ENCODE measurements around the gene TMEM18.
"Not testable (repeated sequence)": the region's sequence is repeated elsewhere in the genome, so short reads cannot be mapped to it uniquely, and the experiment has no call there.

The TMEM18 gene

DNA sequence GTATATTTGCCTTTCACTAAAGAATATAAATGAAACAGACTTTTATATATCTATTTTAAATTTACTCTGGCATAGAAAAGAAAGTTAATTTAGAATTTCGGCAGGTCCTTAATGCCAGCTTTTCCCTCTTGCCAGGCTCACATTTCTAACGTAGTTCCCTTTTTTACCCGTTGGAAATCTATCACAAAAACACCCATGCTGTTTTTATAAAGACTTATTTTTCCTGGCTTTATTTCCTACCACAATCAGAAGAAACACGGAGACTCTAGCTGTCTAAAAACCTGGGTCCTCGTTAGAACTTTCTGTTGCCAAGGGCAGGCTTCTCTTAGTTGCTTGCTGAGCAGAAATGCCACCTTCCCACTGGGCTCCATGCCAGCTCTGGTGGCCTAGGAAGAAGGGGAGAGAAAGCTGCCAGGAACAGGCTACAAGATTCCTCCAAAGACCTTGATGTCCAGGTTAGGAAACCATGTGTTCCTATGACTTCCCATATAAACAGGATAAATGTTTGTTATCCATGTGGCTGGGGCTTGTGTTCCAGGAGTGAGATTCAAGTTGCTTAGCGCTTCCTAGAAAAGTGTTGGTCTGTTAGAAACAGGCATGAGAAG, 17.8 kb upstream of the TMEM18 start:
- in situ Hi-C loops (cut with MboI; ENCODE audit: low sequenced_read_pairs): no loop called here

DNA sequence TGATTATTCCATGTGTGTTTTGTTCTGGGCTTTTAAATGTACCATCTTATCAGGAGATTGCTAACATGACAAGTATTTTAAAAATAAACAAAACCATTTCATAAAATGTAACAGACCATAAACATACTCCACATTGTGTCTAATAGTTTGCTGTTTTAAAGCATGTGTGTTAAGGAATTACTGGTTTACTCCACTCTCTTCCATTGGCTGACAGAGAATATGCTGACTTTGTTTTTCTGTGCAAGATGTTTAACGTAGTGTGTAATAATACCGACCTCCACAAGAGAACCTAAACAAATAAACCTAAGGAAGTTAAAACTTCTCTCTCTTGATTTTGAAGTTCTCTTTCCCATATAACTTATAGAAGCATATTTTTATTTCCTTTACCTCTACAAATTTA, 17.0 kb upstream of the TMEM18 start:
- in situ Hi-C loops (cut with MboI; ENCODE audit: low sequenced_read_pairs): no loop called here

DNA sequence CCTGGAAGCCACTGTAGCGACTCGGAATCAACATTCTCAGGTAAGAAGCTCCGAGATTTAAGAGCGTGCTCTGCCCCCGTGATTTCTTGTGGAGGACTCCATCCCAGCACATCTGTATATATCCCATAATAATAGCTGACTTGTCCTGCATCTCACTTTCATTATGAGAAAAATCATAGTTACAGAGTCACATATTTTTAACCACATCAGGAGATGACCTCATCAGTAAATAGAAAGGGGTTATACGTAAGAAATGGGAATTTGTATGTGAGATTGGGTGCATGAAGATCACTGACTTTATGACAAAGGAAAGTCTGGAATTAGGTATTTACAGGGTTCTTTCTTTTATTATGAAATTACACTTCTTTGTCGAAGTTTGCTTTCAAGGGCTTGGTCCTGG, 16.4 kb upstream of the TMEM18 start:
- in situ Hi-C loops (cut with MboI; ENCODE audit: low sequenced_read_pairs): no loop called here

DNA sequence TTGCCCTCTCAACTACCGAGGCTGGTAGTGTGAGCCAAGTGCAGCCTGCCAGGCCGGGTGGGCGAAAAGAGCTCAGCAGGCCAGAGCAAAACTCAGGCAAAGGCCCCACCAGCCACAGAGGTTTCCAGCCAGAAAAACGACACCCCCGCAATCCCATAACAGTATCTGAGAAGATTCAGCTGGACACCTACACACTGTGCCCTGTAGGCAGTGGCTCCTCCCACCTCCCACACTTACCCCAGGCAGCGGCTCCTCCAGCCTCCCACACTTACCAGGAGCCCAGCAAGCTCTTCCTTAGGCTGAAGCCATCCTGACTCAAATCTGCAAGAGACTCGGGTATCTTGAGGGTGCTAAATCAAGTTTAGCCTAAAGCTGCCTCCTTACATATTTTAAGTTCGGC, 15.6 kb upstream of the TMEM18 start:
- in situ Hi-C loops (cut with MboI; ENCODE audit: low sequenced_read_pairs): no loop called here

DNA sequence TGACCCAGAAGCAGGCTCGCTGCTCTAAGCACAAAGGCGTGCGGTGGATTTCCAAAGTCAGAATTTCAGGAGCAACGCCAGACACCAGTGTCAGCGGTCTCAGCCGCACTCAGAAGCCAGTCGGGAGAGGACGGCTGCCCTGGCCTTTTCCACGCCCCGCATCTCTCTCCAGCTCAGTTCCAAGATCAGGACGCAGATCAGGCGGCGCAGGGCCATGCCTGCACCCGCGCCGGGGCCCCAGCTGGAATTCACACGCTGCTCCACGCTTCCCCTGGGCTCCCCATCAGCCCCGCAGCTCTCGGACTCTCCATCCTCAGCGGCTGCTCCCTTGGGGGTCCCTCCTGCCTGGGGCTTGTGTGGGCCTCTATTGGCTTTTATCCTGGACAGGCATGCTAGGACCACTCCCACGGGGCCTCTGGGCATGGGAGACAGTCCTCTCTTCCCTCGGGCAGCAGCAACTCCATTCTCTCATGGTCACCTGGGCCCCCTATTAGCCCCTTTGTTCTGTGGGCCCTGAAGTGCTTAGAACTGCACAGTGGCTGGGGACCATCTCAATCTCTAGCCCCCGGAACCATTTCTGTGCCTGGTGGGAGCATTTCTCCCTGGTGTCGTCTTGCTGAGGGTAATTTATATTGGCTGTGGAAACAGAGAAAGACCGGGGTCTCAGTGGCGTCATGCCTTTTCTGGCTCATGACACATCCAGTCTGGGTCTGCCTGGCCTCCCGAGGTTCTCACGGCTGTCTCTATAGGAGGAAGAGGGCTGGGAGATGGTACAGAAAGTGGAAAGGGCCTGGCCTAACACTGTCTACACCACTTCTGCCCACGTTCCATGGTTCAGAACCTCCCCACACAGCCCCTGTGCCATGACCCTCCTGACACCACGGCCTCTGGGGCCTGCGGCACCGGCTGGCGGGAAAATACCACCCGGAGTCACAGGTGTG, 14.9 kb upstream of the TMEM18 start:
- in situ Hi-C loops (cut with MboI; ENCODE audit: low sequenced_read_pairs): no loop called here

DNA sequence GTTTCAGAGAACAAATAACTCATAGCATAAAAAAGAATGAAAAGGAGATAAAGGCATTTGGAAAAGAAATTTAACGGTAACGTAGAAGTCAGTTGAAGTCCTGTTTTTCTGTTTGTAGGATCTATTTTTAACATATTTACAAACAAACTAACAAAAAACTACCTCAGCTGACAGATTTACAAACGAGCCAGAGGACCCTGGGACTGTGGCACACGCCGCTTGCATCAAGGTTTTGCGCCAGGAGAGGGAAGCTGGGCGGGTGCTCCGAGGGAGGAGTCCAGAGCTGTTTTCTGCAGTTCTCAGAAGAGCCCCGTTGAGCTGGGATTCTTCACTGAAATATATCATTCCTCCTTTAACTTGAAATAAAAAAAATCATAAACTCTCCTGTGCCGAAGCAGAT, 13.6 kb upstream of the TMEM18 start:
- in situ Hi-C loops (cut with MboI; ENCODE audit: low sequenced_read_pairs): no loop called here

DNA sequence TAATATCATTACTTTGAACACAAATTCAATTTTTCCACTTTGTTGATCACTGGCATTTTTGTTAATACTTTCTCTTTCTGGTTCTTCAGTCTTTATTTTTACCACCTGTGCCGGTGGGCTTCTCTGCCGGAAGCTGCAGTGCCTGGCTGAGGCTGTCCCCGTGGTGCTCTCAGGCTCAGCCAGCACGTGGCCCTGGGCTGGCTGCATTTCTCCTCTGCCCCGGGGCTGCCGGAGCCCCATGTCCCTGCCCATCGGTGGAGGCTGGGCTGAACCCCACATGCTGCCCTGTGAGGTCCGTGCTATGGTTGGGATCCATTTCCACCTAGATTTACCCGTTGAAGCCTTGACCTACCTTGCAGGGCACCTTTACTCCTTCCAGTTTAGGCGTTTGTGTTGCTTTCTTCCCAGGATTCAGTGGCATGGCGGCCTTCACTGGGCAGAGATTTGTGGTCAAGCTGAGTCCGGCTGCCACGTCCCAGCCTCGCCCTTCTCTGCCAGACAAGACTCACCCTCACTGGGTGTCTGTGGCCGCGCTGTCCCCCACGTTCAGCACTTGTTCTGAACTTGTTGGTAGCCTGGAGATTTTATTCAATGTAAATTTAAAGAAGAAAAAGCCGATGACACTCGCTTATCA, 12.8 kb upstream of the TMEM18 start:
- in situ Hi-C loops (cut with MboI; ENCODE audit: low sequenced_read_pairs): no loop called here

DNA sequence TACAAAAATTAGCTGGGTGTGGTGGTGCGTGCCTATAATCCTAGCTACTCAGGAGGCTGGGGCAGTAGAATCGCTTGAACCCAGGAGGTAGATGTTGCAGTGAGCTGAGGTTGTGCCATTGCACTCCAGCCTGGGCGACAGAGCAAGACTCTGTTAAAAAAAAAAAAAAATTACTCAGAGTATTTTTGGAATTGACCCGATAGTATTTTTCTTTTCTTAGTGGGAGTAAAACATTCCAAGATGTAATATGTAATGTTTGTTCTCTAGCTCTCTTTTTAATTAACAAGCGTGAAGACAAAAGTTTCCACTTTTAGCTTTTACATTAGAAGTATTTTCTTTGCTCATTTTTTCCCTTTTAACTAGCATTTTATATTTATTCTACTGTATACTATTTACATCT, 12.0 kb upstream of the TMEM18 start:
- in situ Hi-C loops (cut with MboI; ENCODE audit: low sequenced_read_pairs): no loop called here

DNA sequence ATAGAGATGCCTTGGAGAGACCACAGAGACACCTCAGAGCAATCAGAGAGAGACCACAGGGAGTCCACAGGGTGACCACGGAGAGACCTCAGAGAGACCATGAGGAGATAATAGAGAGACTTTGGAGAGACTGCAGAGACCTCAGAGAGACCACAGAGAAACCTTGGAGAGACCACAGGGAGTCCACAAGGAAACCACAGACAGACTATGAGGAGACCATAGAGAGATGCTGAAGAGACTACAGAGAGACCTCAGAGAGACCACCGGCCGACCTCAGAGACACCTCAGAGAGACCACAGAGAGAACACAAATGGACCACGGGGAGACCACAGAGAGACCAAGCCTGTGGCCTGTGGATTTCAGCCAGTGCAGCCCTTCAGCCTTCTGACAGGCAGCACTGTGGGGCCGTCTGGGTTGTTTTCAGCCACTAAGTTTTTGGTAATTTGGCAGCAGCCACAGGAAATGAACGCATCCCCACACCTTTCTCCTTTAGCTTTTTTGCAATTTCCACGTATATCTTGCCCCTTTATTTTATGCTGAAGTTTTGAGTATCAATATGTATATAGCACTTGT, 11.4 kb upstream of the TMEM18 start:
- in situ Hi-C loops (cut with MboI; ENCODE audit: low sequenced_read_pairs): no loop called here

DNA sequence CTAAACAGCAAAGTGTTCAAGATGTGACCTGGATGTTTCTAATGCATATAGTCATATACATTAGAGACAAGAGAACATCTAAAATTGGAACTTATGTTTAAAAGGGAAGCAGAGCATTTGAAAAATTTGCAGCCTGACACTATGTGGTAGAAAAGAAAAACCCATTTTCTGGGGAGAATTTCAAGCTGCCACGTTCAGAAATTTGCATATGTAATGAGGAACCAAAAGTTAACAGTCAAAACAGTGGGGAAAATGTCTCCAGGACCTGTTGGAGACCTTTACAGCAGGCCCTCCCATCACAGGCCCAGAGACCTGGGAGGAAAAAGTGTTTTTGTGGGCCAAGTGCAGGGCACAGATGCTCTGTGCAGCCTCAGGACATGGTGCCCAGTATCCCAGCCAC, 8.2 kb upstream of the TMEM18 start:
- in situ Hi-C loops (cut with MboI; ENCODE audit: low sequenced_read_pairs): no loop called here

DNA sequence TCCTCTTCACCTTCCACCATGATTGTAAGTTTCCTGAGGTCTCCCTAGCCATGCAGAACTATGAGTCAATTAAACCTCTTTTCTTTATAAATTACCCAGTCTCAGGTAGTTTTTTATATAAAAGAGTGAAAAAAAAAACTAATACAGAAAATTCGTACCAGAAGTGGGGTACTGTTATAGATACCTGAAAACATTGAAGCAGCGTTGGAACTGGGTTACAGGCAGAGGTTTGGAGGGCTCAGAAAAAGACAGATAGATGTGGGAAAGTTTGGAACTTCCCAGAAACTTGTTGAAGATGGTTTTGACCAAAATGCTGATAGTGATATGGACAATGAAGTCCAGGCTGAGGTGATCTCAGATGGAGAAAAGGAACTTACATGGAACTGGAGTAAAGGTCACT, 7.7 kb upstream of the TMEM18 start:
- in situ Hi-C loops (cut with MboI; ENCODE audit: low sequenced_read_pairs): not testable (repeated sequence)

DNA sequence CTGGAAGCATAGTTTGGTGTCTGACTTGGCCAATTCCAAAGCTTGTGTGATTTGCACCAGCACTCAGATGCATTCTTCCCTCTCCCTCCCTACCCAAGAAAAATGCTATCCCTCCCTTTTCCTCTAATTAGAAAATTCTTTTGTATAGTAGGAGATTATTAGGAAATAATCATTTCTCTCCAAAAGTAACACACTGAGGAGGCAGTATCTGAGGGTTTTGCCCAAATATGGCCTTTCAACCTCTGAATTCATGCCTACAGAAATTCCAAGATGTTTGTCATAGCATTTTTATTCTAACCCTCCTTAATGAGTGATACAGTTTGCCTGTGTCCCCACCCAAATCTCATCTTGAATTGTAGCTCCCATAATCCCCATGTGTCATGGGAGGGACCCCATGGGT, 5.0 kb upstream of the TMEM18 start:
- in situ Hi-C loops (cut with MboI; ENCODE audit: low sequenced_read_pairs): no loop called here

DNA sequence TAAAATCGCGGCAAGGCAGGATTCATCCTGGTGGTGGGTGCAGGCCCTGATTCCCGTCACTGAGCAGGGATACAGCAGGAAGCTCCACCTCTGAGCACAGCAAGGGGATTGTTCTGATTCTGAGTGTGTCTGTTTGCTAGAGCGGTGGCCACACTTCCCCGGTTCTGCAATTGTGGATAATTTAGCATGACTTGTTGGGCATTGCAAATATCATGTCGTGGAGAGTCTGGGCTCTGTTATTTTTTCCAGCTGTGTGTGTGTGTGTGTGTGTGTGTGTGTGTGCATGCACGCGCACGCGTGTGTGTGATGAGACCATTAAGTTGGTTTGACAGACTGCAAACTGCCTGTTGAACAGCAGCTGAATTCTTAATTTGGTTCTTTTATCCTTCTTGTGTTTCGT, 4.1 kb upstream of the TMEM18 start:
- in situ Hi-C loops (cut with MboI; ENCODE audit: low sequenced_read_pairs): no loop called here

DNA sequence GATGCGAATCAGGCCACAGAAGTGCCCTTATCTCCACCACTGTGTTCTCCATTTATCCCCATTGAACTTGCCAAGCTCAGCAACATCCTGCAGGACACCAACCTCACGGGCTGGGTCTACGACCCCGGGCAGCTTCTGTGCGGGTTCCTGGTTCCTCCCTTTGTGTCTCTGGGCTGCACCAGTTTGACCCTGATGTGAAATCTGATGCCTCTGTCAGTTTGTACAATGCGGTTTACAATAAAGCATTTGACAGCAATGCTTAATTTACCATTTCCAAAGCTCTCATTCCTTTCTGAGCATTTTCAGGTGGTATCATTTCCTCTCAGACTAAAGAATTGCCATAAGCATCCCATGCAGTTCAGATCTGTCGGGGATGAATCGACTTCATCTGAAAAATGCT, 3.3 kb upstream of the TMEM18 start:
- in situ Hi-C loops (cut with MboI; ENCODE audit: low sequenced_read_pairs): no loop called here

DNA sequence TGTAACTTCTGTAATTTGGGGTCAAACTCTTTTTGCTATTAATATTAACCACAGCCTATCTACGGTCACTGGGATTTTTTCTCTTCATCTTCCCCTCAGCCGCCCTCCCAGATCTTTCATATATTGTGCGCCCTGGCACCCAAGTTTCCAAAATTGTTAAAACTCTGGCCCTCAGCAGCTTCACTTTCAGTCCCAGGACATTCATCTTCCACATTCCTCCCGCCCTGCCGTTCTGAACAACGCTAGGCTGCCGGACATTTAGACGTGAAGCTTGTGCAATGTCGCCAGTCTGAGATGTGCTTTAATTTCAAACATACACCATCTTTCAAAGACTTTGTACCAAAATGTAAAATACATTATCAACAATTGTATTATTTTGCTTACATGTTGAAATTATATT, 1.8 kb upstream of the TMEM18 start:
- in situ Hi-C loops (cut with MboI; ENCODE audit: low sequenced_read_pairs): no loop called here

DNA sequence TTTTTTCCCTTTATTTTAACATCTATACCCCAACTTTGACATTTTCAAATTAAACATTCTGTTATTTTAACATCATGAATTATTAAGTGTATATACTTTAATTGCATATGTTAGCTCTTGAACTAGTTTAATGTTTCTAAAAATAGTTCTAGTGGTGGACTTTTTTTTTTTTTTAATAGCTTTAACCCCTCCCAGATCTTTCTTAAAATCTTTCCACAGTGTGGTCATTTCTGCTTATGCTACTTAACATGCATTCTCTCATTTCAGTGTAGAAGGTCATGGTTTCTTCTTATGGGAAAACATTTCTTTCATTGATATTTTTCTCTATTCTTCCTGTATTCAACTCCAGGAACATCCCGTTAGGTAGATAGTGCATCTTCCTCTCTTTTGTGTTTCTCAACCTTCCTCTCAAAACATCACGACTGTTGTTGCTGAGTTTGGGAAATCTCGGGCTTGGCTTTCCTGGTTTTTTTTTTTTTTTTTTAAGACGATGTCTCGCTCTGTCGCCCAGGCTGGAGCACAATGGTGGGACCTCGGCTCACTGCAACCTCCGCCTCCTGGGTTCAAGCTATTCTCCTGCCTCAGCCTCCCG, 849 bp upstream of the TMEM18 start:
- in situ Hi-C loops (cut with MboI; ENCODE audit: low sequenced_read_pairs): no loop called here

DNA sequence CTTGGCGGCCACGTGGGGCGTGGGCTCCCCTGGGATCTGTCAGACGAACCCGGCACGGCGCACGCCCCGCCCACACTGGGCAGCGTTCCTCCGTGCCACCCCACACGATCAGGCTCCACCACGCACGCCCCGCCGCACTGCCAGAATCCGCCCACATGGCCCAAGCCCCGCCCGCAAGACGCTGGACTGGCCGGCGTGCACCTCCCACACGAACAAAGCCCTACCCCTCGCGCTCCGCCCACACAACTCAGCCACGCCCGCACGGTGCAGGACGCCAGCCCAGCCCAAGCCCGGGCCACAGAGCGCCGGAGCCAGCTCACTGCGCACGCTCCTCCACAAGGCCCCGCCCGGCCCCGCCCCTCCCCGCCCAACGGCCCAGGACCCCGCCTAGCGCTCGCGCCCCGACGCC, 555 bp downstream of the TMEM18 start:
- in situ Hi-C loops (cut with MboI; ENCODE audit: low sequenced_read_pairs): no loop called here

DNA sequence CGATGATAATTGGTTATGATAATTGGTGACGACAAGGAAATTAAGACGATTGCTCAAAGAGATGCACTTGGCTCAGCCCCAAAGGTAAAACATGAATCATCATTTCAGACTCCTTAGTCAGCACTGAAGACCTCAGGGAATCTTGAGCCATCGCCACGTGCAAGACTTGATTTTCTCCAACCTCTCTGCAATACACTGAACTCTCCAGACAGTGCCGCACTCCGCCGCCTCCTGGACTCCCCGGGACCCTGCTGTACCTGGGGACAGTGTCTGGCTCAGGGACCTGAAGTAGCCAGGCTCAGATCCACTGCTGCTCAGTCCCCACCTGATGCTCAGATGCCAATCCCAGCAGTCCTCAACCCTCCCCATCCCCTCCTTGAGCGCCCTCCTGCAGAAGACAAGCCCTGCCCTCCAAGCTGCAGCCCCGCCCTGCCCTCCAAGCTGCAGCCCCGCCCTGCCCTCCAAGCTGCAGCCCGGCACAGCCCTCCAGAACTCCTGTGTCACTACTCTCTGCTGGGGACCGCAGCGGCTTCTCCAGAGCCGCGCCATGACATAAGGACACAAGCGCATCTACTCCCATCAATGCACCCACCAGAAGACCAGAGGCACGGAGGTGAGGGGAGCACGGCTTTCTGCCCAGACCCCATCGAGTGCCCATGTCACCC, 1.1 kb downstream of the TMEM18 start:
- in situ Hi-C loops (cut with MboI; ENCODE audit: low sequenced_read_pairs): no loop called here

DNA sequence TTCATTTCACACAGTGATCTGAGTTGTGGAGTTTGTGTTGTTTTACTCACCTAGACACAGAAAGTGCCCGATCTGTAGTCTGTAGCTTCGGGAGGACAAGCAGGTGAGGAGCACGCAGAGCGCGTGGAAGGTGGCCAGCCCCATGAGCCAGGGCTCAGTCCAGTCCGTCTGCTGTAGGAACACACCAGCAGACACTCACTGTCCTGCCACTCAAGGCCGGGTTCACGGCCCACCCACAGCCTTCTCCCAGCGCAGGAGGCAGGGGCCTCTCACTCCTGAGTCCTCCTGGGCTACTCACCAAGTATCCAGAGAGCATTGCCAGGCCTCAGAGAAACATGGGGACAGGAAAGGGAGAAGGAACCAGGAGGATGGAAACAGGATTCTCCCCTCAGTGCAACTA, 1.7 kb downstream of the TMEM18 start:
- in situ Hi-C loops (cut with MboI; ENCODE audit: low sequenced_read_pairs): no loop called here

DNA sequence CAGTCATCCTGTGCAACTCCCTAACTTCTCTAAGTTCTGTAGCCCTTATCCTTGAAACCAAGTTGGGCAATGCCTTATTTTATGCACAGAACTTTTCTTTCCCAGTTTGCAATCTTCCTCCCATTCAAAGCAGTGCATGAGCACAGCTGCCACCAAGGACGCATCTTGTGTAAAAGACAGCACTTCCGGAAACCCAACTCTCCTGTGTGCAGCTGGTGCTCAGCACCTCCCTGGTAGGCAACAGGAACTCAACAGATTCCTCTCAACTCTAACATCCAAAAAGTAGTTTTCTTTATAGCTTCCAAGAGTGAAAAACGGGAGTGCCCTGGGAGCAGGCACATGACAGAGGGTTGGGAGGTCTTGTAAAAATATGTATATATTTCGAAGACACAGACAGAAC, 2.2 kb downstream of the TMEM18 start:
- in situ Hi-C loops (cut with MboI; ENCODE audit: low sequenced_read_pairs): no loop called here
